GM12878 (cell line): ENCODE measurements around the gene IQGAP3. TPM values are rescaled to one million over a fixed set of nuclear protein-coding genes. Genes with fewer than 3 reads are reported as not detected.

ENCODE experiments used
- ATF7 ChIP-seq: fragments of 450-650 bp; IDR thresholded peaks from 2 replicates; pipeline ENCODE4 v1.6.1; 2016; ENCODE audit warnings: low read depth, mild to moderate bottlenecking
- EED ChIP-seq: sonication (generic); IDR thresholded peaks from 2 replicates; pipeline ENCODE4 v1.6.1; 2016; ENCODE audit warnings: antibody characterized with exemption, low read depth
- EGR1 ChIP-seq, 2 experiments: IDR thresholded peaks; 1 replicate in 1 of 2; 2 replicates in 1 of 2; pipeline ENCODE4 v1.6.1; 2011 to 2012; ENCODE audit warnings: low read depth in 2 of 2, low read length in 2 of 2, borderline replicate concordance in 1 of 2, mild to moderate bottlenecking in 1 of 2, moderate library complexity in 1 of 2
- FOXK2 ChIP-seq: fragments of 450-650 bp; IDR thresholded peaks from 2 replicates; pipeline ENCODE4 v1.6.1; 2017; ENCODE audit warnings: mild to moderate bottlenecking, moderate library complexity
- IKZF2 ChIP-seq, 2 experiments: fragments of 450-650 bp; IDR thresholded peaks; 2 replicates each; pipeline ENCODE4 v1.6.1; 2017; ENCODE audit warnings: mild to moderate bottlenecking in 2 of 2, moderate library complexity in 2 of 2
- KLF5 ChIP-seq: fragments of 450-650 bp; IDR thresholded peaks from 2 replicates; pipeline ENCODE4 v1.6.1; 2014; ENCODE audit warnings: mild to moderate bottlenecking; ENCODE audit not compliant: partially characterized antibody
- MEF2A ChIP-seq: IDR thresholded peaks from 2 replicates; pipeline ENCODE4 v1.6.1; 2011; ENCODE audit warnings: low read depth, mild to moderate bottlenecking, low read length, moderate library complexity; ENCODE audit not compliant: insufficient read depth
- NFYA ChIP-seq: IDR thresholded peaks from 2 replicates; pipeline ENCODE4 v1.6.1; 2011; ENCODE audit warnings: low read depth, mild to moderate bottlenecking, low read length, improper control_type of control experiment, borderline replicate concordance
- SIN3A ChIP-seq: IDR thresholded peaks from 2 replicates; pipeline ENCODE4 v1.6.1; 2012; ENCODE audit warnings: low read depth, low read length, improper control_type of control experiment
- SREBF1 ChIP-seq: IDR thresholded peaks from 2 replicates; pipeline ENCODE4 v1.6.1; 2012; ENCODE audit warnings: mild to moderate bottlenecking, low read length
- SREBF2 ChIP-seq: IDR thresholded peaks from 2 replicates; pipeline ENCODE4 v1.6.1; 2012; ENCODE audit warnings: mild to moderate bottlenecking, low read length
- STAT1 ChIP-seq: fragments of 450-650 bp; conservative IDR thresholded peaks from 2 replicates; pipeline ENCODE4 v1.6.1; 2014; ENCODE audit warnings: antibody characterized with exemption, mild to moderate bottlenecking
- ZBED1 ChIP-seq: IDR thresholded peaks from 2 replicates; pipeline ENCODE4 v1.6.1; 2016; ENCODE audit warnings: borderline replicate concordance
- polyA plus RNA-seq, 11 experiments: library from polyadenylated mRNA; depleted of rRNA in 4 of 11; unstranded in 6 of 11; stranded (reverse) in 5 of 11; fragments of >200 nt; fragmentation: Nextera tagmentation in 4 of 11; fragmentation: Illumina TruSeq in 1 of 11; extraction: Ambion mirVana in 4 of 11; extraction: Trizol in 1 of 11; gene quantifications; 1 replicate in 1 of 11; 2 replicates in 10 of 11; pipeline versions ENCODE4 v1.2.1 to v1.2.3, GENCODE V29; 2011 to 2016; ENCODE audit warnings: inconsistent platforms in 2 of 11, missing spikeins in 2 of 11, low read depth in 1 of 11
- total RNA-seq, 4 experiments: library from RNA; depleted of rRNA in 3 of 4; stranded (reverse); fragments of >200 nt in 3 of 4; fragmentation: Illumina TruSeq in 1 of 4; extraction: Trizol in 1 of 4; gene quantifications; 2 replicates each; pipeline versions ENCODE4 v1.2.1 to v1.2.3, GENCODE V29; 2013 to 2021
- TF ChIP-seq, protein P1 (sequence below): IDR thresholded peaks from 2 replicates; pipeline ENCODE4 v1.6.1; 2011; ENCODE audit warnings: low read depth, mild to moderate bottlenecking, low read length, moderate library complexity, borderline replicate concordance; ENCODE audit errors: extremely low read depth
- TF ChIP-seq, protein P2 (sequence below): IDR thresholded peaks from 2 replicates; pipeline ENCODE4 v1.6.1; 2011; ENCODE audit warnings: borderline replicate concordance, low read depth, mild to moderate bottlenecking, moderate library complexity, mixed read lengths, low read length; ENCODE audit not compliant: insufficient read depth; ENCODE audit errors: extremely low read length
- TF ChIP-seq, protein P3 (sequence below): fragments of 450-650 bp; IDR thresholded peaks from 2 replicates; pipeline ENCODE4 v1.6.1; 2017; ENCODE audit warnings: mild to moderate bottlenecking, low read depth, inconsistent platforms; ENCODE audit not compliant: poor library complexity, severe bottlenecking
- TF ChIP-seq, protein P4 (sequence below): fragments of 450-650 bp; IDR thresholded peaks from 2 replicates; pipeline ENCODE4 v1.6.1; 2017; ENCODE audit warnings: mild to moderate bottlenecking
- TF ChIP-seq, protein P5 (sequence below): IDR thresholded peaks from 2 replicates; pipeline ENCODE4 v1.6.1; 2012; ENCODE audit warnings: improper control_type of control experiment, low read depth, low read length; ENCODE audit not compliant: insufficient replicate concordance

The IQGAP3 gene
- total and polyA plus RNA-seq, 10 of the 15 experiments (the other 5 are each of a cell fraction or from before 2014, with no cell fraction given): 1.1 to 10.7 (median 7.9) TPM

DNA sequence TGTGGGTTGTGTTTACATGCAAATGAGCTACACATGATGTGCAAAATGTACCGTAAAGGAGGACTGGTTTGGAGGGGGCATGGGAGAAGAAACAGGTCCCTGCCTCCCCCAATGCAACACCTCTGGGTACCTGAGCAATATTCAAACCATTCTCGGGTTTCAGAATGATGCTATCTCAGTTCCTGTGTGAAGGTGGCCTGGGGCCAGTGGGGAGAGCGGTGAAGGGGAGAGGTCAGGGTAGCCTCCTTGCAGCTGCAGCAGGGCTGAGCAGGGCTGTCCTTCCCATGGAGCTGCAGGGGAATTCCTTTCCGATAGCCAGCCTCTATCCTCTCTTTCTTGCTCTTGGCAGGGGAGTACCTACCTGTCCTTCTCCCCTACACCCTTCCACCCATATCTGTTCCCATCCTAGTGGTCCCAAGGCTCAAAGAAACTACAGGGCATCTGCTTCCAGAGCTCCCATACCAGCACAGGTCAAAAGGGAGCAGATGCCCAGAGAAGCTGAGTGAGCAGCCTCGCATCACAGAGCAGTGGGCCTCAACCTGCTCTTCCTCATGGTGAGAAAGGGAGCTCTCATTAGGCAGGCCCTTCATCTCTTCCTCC, 83.7 kb downstream of the IQGAP3 start (continued):
- TF ChIP-seq, protein P1, sequence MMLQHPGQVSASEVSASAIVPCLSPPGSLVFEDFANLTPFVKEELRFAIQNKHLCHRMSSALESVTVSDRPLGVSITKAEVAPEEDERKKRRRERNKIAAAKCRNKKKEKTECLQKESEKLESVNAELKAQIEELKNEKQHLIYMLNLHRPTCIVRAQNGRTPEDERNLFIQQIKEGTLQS: no peak
- peak; percentile 81 for TF ChIP-seq ATF7
- TF ChIP-seq ZBED1: peak; percentile 81; the same call in 1 of the 2 replicates
- TF ChIP-seq EGR1 (IDR thresholded peaks at IDR 0.05; ENCODE audit: borderline replicate concordance in 1 of 2, low read depth in 2 of 2, low read length in 2 of 2): no peak
- TF ChIP-seq, protein P2, sequence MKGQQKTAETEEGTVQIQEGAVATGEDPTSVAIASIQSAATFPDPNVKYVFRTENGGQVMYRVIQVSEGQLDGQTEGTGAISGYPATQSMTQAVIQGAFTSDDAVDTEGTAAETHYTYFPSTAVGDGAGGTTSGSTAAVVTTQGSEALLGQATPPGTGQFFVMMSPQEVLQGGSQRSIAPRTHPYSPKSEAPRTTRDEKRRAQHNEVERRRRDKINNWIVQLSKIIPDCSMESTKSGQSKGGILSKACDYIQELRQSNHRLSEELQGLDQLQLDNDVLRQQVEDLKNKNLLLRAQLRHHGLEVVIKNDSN: no peak
- TF ChIP-seq IKZF2 (IDR thresholded peaks at IDR 0.05): peak; percentile 69 to 77; a peak in 3 of 4 replicates
- no peak for TF ChIP-seq SIN3A
- TF ChIP-seq, protein P3, sequence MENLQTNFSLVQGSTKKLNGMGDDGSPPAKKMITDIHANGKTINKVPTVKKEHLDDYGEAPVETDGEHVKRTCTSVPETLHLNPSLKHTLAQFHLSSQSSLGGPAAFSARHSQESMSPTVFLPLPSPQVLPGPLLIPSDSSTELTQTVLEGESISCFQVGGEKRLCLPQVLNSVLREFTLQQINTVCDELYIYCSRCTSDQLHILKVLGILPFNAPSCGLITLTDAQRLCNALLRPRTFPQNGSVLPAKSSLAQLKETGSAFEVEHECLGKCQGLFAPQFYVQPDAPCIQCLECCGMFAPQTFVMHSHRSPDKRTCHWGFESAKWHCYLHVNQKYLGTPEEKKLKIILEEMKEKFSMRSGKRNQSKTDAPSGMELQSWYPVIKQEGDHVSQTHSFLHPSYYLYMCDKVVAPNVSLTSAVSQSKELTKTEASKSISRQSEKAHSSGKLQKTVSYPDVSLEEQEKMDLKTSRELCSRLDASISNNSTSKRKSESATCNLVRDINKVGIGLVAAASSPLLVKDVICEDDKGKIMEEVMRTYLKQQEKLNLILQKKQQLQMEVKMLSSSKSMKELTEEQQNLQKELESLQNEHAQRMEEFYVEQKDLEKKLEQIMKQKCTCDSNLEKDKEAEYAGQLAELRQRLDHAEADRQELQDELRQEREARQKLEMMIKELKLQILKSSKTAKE: peak; percentile 57
- no peak for TF ChIP-seq SREBF2
- TF ChIP-seq KLF5: no peak
- TF ChIP-seq EED: peak; percentile 83
- no peak for TF ChIP-seq NFYA
- TF ChIP-seq FOXK2: no peak
- TF ChIP-seq, protein P4, sequence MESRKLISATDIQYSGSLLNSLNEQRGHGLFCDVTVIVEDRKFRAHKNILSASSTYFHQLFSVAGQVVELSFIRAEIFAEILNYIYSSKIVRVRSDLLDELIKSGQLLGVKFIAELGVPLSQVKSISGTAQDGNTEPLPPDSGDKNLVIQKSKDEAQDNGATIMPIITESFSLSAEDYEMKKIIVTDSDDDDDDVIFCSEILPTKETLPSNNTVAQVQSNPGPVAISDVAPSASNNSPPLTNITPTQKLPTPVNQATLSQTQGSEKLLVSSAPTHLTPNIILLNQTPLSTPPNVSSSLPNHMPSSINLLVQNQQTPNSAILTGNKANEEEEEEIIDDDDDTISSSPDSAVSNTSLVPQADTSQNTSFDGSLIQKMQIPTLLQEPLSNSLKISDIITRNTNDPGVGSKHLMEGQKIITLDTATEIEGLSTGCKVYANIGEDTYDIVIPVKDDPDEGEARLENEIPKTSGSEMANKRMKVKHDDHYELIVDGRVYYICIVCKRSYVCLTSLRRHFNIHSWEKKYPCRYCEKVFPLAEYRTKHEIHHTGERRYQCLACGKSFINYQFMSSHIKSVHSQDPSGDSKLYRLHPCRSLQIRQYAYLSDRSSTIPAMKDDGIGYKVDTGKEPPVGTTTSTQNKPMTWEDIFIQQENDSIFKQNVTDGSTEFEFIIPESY: no peak
- no peak for TF ChIP-seq STAT1
- TF ChIP-seq MEF2A: 0 out of 2 replicates have a peak, but pooled peaks have one; percentile 64
- TF ChIP-seq, protein P5, sequence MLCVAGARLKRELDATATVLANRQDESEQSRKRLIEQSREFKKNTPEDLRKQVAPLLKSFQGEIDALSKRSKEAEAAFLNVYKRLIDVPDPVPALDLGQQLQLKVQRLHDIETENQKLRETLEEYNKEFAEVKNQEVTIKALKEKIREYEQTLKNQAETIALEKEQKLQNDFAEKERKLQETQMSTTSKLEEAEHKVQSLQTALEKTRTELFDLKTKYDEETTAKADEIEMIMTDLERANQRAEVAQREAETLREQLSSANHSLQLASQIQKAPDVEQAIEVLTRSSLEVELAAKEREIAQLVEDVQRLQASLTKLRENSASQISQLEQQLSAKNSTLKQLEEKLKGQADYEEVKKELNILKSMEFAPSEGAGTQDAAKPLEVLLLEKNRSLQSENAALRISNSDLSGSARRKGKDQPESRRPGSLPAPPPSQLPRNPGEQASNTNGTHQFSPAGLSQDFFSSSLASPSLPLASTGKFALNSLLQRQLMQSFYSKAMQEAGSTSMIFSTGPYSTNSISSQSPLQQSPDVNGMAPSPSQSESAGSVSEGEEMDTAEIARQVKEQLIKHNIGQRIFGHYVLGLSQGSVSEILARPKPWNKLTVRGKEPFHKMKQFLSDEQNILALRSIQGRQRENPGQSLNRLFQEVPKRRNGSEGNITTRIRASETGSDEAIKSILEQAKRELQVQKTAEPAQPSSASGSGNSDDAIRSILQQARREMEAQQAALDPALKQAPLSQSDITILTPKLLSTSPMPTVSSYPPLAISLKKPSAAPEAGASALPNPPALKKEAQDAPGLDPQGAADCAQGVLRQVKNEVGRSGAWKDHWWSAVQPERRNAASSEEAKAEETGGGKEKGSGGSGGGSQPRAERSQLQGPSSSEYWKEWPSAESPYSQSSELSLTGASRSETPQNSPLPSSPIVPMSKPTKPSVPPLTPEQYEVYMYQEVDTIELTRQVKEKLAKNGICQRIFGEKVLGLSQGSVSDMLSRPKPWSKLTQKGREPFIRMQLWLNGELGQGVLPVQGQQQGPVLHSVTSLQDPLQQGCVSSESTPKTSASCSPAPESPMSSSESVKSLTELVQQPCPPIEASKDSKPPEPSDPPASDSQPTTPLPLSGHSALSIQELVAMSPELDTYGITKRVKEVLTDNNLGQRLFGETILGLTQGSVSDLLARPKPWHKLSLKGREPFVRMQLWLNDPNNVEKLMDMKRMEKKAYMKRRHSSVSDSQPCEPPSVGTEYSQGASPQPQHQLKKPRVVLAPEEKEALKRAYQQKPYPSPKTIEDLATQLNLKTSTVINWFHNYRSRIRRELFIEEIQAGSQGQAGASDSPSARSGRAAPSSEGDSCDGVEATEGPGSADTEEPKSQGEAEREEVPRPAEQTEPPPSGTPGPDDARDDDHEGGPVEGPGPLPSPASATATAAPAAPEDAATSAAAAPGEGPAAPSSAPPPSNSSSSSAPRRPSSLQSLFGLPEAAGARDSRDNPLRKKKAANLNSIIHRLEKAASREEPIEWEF: no peak
- TF ChIP-seq SREBF1: no peak
